OCI-LY1 (cell line): ENCODE measurements around the gene EI24.

ENCODE experiments used
- H2AFZ ChIP-seq: fragments of 200-600 bp; sonication (generic), shearing (Covaris generic); 2 replicates; pipeline ENCODE4 v1.6.0; 2014; ENCODE audit warnings: antibody characterized with exemption, mild to moderate bottlenecking, low read length
- H3F3A ChIP-seq: fragments of 200-600 bp; sonication (generic), shearing (Covaris generic); 2 replicates; pipeline ENCODE4 v1.6.0; 2014; ENCODE audit warnings: mild to moderate bottlenecking, antibody characterized with exemption, low read length, moderate library complexity; ENCODE audit not compliant: insufficient read depth
- H3K27ac ChIP-seq: fragments of 200-600 bp; sonication (generic); 2 replicates; pipeline ENCODE4 v1.5.1; 2014; ENCODE audit warnings: low read length, mixed run types, mild to moderate bottlenecking, low read depth; ENCODE audit not compliant: poor library complexity, severe bottlenecking
- H3K27me3 ChIP-seq: fragments of 200-600 bp; sonication (generic); 2 replicates; pipeline ENCODE4 v1.6.0; 2014; ENCODE audit warnings: antibody characterized with exemption, mild to moderate bottlenecking, low read length, moderate library complexity; ENCODE audit not compliant: insufficient read depth
- H3K36me3 ChIP-seq: fragments of 200-600 bp; sonication (generic); 2 replicates; pipeline ENCODE4 v1.6.1; 2014; ENCODE audit warnings: mild to moderate bottlenecking, antibody characterized with exemption, low read length, moderate library complexity, mixed read lengths; ENCODE audit not compliant: insufficient read depth
- H3K4me1 ChIP-seq: fragments of 200-600 bp; sonication (generic); 2 replicates; pipeline ENCODE4 v1.5.1; 2014; ENCODE audit warnings: mild to moderate bottlenecking, low read length, moderate library complexity; ENCODE audit not compliant: insufficient read depth, severe bottlenecking
- H3K4me2 ChIP-seq: fragments of 200-600 bp; sonication (generic), shearing (Covaris generic); 2 replicates; pipeline ENCODE4 v1.6.1; 2014; ENCODE audit warnings: low read length
- H3K4me3 ChIP-seq: fragments of 200-600 bp; sonication (generic); 2 replicates; pipeline ENCODE4 v1.5.1; 2014; ENCODE audit warnings: low read length, low read depth, mild to moderate bottlenecking, mixed read lengths; ENCODE audit not compliant: poor library complexity, severe bottlenecking
- H3K79me2 ChIP-seq: fragments of 200-600 bp; shearing (Covaris generic); 2 replicates; pipeline ENCODE4 v1.6.1; 2016; ENCODE audit warnings: mixed run types, low read length, mixed read lengths; ENCODE audit not compliant: insufficient read depth
- H3K9ac ChIP-seq: fragments of 200-600 bp; sonication (generic), shearing (Covaris generic); 2 replicates; pipeline ENCODE4 v1.6.1; 2014; ENCODE audit warnings: mild to moderate bottlenecking, low read length, mixed read lengths
- H3K9me2 ChIP-seq: fragments of 200-600 bp; sonication (generic), shearing (Covaris generic); 2 replicates; pipeline ENCODE4 v1.6.1; 2014; ENCODE audit warnings: low read depth, mild to moderate bottlenecking, low read length, mixed read lengths
- H3K9me3 ChIP-seq: fragments of 200-600 bp; shearing (Covaris generic); 2 replicates; pipeline ENCODE4 v1.6.1; 2014; ENCODE audit warnings: low read length, mixed read lengths
- H4K20me1 ChIP-seq: fragments of 200-600 bp; sonication (generic), shearing (Covaris generic); 2 replicates; pipeline ENCODE4 v1.6.0; 2016; ENCODE audit warnings: mild to moderate bottlenecking, low read length; ENCODE audit not compliant: insufficient read depth
- CTCF ChIP-seq: fragments of 200-600 bp; sonication (generic), shearing (Covaris generic); IDR thresholded peaks from 2 replicates; pipeline ENCODE4 v1.5.1; 2017; ENCODE audit warnings: mild to moderate bottlenecking, antibody characterized with exemption, low read length, moderate library complexity, mixed read lengths
- EZH2 ChIP-seq: fragments of 200-600 bp; sonication (generic), shearing (Covaris generic); IDR thresholded peaks from 2 replicates; pipeline ENCODE4 v1.8.0; 2017; ENCODE audit warnings: borderline replicate concordance, mixed run types, mild to moderate bottlenecking, antibody characterized with exemption, low read length, moderate library complexity, mixed read lengths

The EI24 gene

GRCh38 chr11:125592305-125593113 is 23.2 kb downstream of the EI24 start, which contains the start of gene STT3A:
Gene STT3A (plus strand): TSS chr11:125592852. CDS start chr11:125595916, 3,064 bp downstream.
- no peak within 1 kb of the TSS for H2AFZ ChIP-seq
- H4K20me1 ChIP-seq: no peaks in the 10 kb centered on the region
- TF ChIP-seq CTCF (no peak), EZH2 (no peak)
- peak within 1 kb of the TSS; percentile 88 for H3K4me3 ChIP-seq
- H3K9me2 ChIP-seq: no peaks in the 10 kb centered on the region
- no peaks in the 10 kb centered on the region for H3K9me3 ChIP-seq
- H3K4me1 ChIP-seq: peaks cover 29% of the 10 kb centered on the region
- H3K79me2 ChIP-seq: peaks cover 33% of the 10 kb centered on the region
- peak within 1 kb of the TSS; percentile 99 for H3K4me2 ChIP-seq
- no peaks in the 10 kb centered on the region for H3F3A ChIP-seq
- H3K27ac ChIP-seq: peak within 1 kb of the TSS; percentile 66
- no peaks in the 10 kb centered on the region for H3K27me3 ChIP-seq
- H3K36me3 ChIP-seq: peaks cover 21% of the 10 kb centered on the region
- peak within 1 kb of the TSS; percentile 94 for H3K9ac ChIP-seq

- no peaks in the 10 kb centered on the region for H3K27me3 ChIP-seq
- H3K4me1 ChIP-seq: peaks cover 29% of the 10 kb centered on the region
- H3K4me3 ChIP-seq: peak overlapping the region; percentile 88
- H3K9me2 ChIP-seq: no peaks in the 10 kb centered on the region
- peak overlapping the region; percentile 90 for H3K4me2 ChIP-seq
- peaks cover 28% of the 10 kb centered on the region for H3K36me3 ChIP-seq
- H4K20me1 ChIP-seq: no peaks in the 10 kb centered on the region
- H3K9ac ChIP-seq: peak overlapping the region; percentile 89
- H3F3A ChIP-seq: no peaks in the 10 kb centered on the region
- no peaks in the 10 kb centered on the region for H3K9me3 ChIP-seq
- peaks cover 33% of the 10 kb centered on the region for H3K79me2 ChIP-seq
- H3K27ac ChIP-seq: peak overlapping the region; percentile 44
- no peak overlapping the region for H2AFZ ChIP-seq
- TF ChIP-seq CTCF: no peak
- no peak for TF ChIP-seq EZH2
These were observed 24.0 kb downstream of the EI24 start for GRCh38 chr11:125593114-125593820.

- Histone ChIP-seq H3K27me3 (no peaks in the 10 kb centered on the region), H3K4me2 (peak overlapping the region; percentile 90), H4K20me1 (no peaks in the 10 kb centered on the region), H3F3A (no peaks in the 10 kb centered on the region), H3K4me1 (peaks cover 29% of the 10 kb centered on the region), H3K9ac (peak overlapping the region; percentile 34; the same call in 1 of the 2 replicates), H3K79me2 (peaks cover 33% of the 10 kb centered on the region), H3K9me2 (no peaks in the 10 kb centered on the region), H2AFZ (no peak overlapping the region), H3K4me3 (peak overlapping the region; percentile 88), H3K9me3 (no peaks in the 10 kb centered on the region), H3K36me3 (peaks cover 39% of the 10 kb centered on the region), H3K27ac (peak overlapping the region; percentile 54)
- no peak for TF ChIP-seq CTCF
- TF ChIP-seq EZH2: no peak
These were observed 25.7 kb downstream of the EI24 start for GRCh38 chr11:125594958-125595357.
